Thyroid gland (tissue), 4 donors: ENCODE data around the gene USP13. TPM values are rescaled to one million over a fixed set of nuclear protein-coding genes. Genes with fewer than 3 reads are reported as not detected.
A peak's percentile ranks its signal among the peaks of the same experiment; 100 is the strongest.

Experiments used
- DNase-seq, 2 donors: peaks; one replicate each; pipeline ENCODE4 v3.0.0-alpha.2; 2019
- H3K27ac ChIP-seq, 3 donors: fragments of 200-600 bp; sonication (generic); 1 replicate in 2 of 3; 2 replicates in 1 of 3; pipeline ENCODE4 v1.5.1; 2016 to 2019; ENCODE audit warnings: mild to moderate bottlenecking in 1 of 3, moderate library complexity in 1 of 3
- H3K27me3 ChIP-seq: fragments of 200-600 bp; sonication (generic); one replicate; pipeline ENCODE4 v1.5.1; 2019
- H3K36me3 ChIP-seq, 2 donors: fragments of 200-600 bp; sonication (generic); one replicate each; pipeline ENCODE4 v1.5.1; 2016 to 2019
- H3K4me1 ChIP-seq, 2 donors: fragments of 200-600 bp; sonication (generic); one replicate each; pipeline ENCODE4 v1.5.1; 2017 to 2019
- H3K4me3 ChIP-seq, 3 donors: fragments of 200-600 bp; sonication (generic); replicated peaks in 1 of 3; 1 replicate in 2 of 3; 2 replicates in 1 of 3; pipeline ENCODE4 v1.5.1; 2016; ENCODE audit warnings: mild to moderate bottlenecking in 1 of 3
- H3K9me3 ChIP-seq: fragments of 200-600 bp; sonication (generic); one replicate; pipeline ENCODE4 v1.5.1; 2017
- CTCF ChIP-seq, 6 experiments: fragments of 200-600 bp in 3 of 6; fragments of 450-650 bp in 3 of 6; sonication (generic) in 3 of 6; IDR thresholded peaks; one replicate each; pipeline ENCODE4 v1.5.1; 2016 to 2019; ENCODE audit warnings: antibody characterized with exemption in 6 of 6, mild to moderate bottlenecking in 2 of 6, inconsistent platforms in 1 of 6, moderate library complexity in 1 of 6
- POLR2A ChIP-seq, 2 donors: fragments of 450-650 bp; IDR thresholded peaks; one replicate each; pipeline ENCODE4 v1.6.1; 2017; ENCODE audit warnings: antibody characterized with exemption in 2 of 2, mild to moderate bottlenecking in 2 of 2, moderate library complexity in 1 of 2
- WGBS, 2 donors: methylation state at CpG; one replicate each; pipeline ENCODE4 v1.1.5; 2017; 5-methylcytosine and 5-hydroxymethylcytosine counted together
- intact Hi-C: fragments of 100-400 bp; cut with DNase I; formaldehyde crosslinking; loops from one replicate; pipeline ENCODE4 v1.15.1; 2023
- total RNA-seq, 4 donors: library from RNA; depleted of rRNA; stranded (reverse); fragments of >200 nt; gene quantifications; one replicate each; pipeline ENCODE4 v1.2.3, GENCODE V29; 2016

Gene USP13
- total RNA-seq, 4 donors from 2014 or later: 16.7 to 31.6 (median 25.4) TPM

- no peaks in the 10 kb centered on the region for H3K36me3 ChIP-seq
- WGBS, 2 donors: 94 to 100% methylated on average over 1 of the region's 1 CpG
- DNase-seq: no peak
- peak overlapping the region in 1 of 3 donors; percentile 82 for H3K27ac ChIP-seq
- TF ChIP-seq CTCF (IDR thresholded peaks at IDR 0.05) (no peak), POLR2A (IDR thresholded peaks at IDR 0.05) (no peak)
- H3K27me3 ChIP-seq: no peaks in the 10 kb centered on the region
- H3K9me3 ChIP-seq: no peaks in the 10 kb centered on the region
- H3K4me3 ChIP-seq: no peak overlapping the region
- H3K4me1 ChIP-seq: peaks cover 49 to 60% of the 10 kb centered on the region in 2 donors
- intact Hi-C loops: no loop called here
These were observed 15.6 kb downstream of the USP13 start for GRCh38 chr3:179668429-179668828.

GRCh38 chr3:179670311-179670710, 17.5 kb downstream of the USP13 start:
- Histone ChIP-seq H3K27me3 (no peaks in the 10 kb centered on the region), H3K4me1 (peaks cover 61% of the 10 kb centered on the region in 2 donors), H3K9me3 (no peaks in the 10 kb centered on the region), H3K4me3 (no peak overlapping the region), H3K27ac (peak overlapping the region in 1 of 3 donors; percentile 98), H3K36me3 (no peaks in the 10 kb centered on the region)
- intact Hi-C loops: no loop called here
- no peak for DNase-seq
- 81 to 85% methylated on average over 8 of the region's 8 CpGs for WGBS, 2 donors
- TF ChIP-seq CTCF (IDR thresholded peaks at IDR 0.05) (no peak), POLR2A (IDR thresholded peaks at IDR 0.05) (no peak)

DNA sequence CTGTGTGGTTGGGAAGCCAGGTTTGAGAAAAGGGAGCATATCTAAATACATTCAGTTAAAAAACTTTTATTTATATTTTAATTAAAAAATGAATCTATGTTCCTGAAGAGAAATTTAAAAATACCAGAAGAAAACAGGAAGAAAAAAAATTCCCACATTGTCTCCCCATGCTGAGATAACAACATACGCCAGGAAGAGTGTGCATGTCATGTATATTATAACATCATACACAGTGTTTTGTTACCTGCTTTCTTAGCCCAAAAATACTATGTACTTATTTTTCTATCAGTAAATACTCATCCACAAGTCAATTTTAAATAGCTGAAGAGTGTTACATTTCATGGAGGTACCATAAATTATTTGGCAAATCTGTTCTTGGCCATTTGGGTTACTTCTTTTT, 18.5 kb downstream of the USP13 start:
- Histone ChIP-seq H3K36me3 (no peaks in the 10 kb centered on the region), H3K4me3 (no peak overlapping the region), H3K9me3 (no peaks in the 10 kb centered on the region), H3K27me3 (no peaks in the 10 kb centered on the region), H3K4me1 (peaks cover 51 to 54% of the 10 kb centered on the region in 2 donors), H3K27ac (peak overlapping the region; percentile 79 to 98 (median 89))
- no peak for TF ChIP-seq POLR2A (IDR thresholded peaks at IDR 0.05)
- no peak for TF ChIP-seq CTCF (IDR thresholded peaks at IDR 0.05)
- 76 to 89% methylated on average over 1 of the region's 1 CpG for WGBS, 2 donors
- intact Hi-C loops: no loop called here
- no peak for DNase-seq

DNA sequence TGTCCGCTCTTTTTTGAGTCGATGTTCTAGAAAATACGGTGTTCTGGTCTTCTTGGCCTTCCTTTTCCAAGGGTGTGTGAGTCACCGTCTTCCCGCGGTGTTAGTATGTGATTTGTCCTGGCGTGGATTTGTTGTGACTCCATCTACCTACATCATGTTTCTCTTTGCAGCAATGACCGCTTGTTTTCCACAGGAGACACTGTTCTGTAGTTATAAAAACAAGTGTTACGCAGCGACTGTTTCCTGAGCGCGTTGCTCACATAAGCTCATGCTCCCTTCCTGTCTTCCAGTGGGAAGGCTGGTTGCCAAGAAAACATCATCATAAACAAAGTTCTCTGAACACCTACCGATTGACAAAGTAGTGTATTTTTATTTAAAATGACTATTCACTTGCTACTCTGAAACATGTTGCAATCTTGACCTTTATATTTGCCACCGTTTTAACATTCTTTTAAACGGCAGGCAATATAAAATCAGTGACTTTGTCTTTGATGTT, 19.0 kb downstream of the USP13 start:
- Histone ChIP-seq H3K9me3 (no peaks in the 10 kb centered on the region), H3K27ac (peak overlapping the region; percentile 79 to 98 (median 89)), H3K4me1 (peaks cover 47 to 49% of the 10 kb centered on the region in 2 donors), H3K27me3 (no peaks in the 10 kb centered on the region), H3K4me3 (no peak overlapping the region), H3K36me3 (no peaks in the 10 kb centered on the region)
- DNase-seq: peak; percentile 45 to 56
- intact Hi-C loops: no loop called here
- WGBS, 2 donors: 52 to 54% methylated on average over 15 of the region's 15 CpGs
- no peak for TF ChIP-seq CTCF (IDR thresholded peaks at IDR 0.05)
- peak in 1 of 2 donors; percentile 46 for TF ChIP-seq POLR2A (IDR thresholded peaks at IDR 0.05)

- H3K9me3 ChIP-seq: no peaks in the 10 kb centered on the region
- peak; percentile 71 to 73 for DNase-seq
- no peak overlapping the region for H3K4me3 ChIP-seq
- TF ChIP-seq POLR2A (IDR thresholded peaks at IDR 0.05): peak in 1 of 2 donors; percentile 25
- TF ChIP-seq CTCF (IDR thresholded peaks at IDR 0.05): no peak
- H3K27ac ChIP-seq: peak overlapping the region; percentile 89 to 98 (median 90)
- H3K27me3 ChIP-seq: no peaks in the 10 kb centered on the region
- H3K36me3 ChIP-seq: no peaks in the 10 kb centered on the region
- intact Hi-C loops: no loop called here
- 20 to 38% methylated on average over 4 of the region's 4 CpGs for WGBS, 2 donors
- H3K4me1 ChIP-seq: peaks cover 38 to 43% of the 10 kb centered on the region in 2 donors
These were observed 20.1 kb downstream of the USP13 start for GRCh38 chr3:179672918-179673317.
